ENCODE data around the gene HHAT.

Gene HHAT

DNA sequence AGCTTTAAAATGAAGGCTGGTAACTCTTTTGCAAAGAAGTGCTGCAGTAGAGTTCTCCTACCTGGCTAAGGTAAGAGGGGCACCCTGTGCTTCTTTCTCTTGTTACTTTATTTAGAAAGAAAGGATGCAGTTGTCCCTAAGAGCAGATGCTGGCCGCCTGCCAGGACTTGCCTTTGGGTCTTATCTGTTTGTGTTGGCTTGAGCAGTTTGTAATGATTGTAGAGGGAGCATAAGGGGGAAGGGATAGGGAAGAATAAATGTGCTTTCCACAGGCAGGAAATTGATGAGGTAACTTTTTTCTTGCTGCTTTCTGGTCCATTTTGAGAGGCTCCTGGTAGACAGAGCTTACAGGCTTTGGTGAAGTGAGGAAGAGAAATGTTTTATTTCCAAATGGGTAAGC lies 229.6 kb downstream of the HHAT start:
- DNase-seq, result peak; percentile 31

DNA sequence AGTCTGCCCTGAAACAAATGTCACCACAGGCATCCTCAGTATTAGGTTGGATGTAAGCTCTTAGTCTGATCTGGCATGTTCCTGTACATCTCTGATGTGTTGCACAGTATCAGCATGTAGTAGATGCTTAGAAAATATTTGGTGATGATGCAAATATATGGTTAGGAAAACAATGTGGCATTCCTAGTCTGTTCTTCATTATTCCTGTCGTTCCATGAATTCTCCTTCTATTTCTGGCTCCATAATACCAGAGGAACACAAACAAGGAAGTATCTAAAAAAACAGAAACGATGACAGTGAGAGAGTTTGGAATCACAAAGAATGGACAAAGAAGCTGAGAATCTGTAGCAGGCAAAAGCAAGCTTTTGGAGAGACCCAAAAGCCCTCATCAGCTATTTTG lies 236.6 kb downstream of the HHAT start:
- DNase-seq, result no peak

DNA sequence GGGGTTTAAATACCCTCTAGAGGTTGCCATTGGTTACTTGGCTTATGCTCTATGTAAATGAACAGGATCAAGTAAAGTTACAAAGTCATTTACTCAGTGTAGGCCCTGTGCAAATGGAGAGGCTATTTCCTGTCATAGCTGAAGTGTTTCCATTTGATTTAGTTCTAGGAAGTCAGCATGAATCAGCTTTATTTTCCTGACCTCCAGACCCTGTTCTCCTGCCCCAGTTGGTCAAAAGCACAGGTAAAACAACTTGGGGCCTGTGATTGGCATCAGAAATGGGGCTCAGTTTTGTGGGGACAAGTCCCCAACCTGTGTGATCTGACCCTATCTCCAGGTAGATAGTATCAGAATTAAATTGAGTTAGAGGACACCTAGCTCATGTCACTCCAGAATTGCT lies 239.9 kb downstream of the HHAT start:
- no peak for DNase-seq

DNA sequence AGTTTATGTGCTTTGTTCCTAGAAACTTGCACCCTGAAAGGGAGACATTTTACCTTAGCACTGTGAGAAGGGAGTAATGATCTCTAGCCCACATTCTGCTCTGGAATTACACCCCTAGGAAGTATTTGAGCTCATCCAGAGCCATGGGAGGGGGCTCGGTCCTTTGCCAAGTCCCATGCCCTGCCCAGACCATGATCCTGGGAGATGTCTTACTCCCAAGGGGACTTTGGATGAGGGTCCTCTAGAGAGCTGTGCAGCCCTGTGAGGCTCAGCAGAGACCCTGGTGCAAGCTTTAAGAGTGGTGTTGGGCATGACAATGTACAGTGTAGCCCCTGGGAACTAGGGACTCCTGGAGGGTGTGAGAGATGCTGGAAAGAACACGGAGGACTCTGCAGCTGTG lies 241.4 kb downstream of the HHAT start:
- no peak for DNase-seq

DNA sequence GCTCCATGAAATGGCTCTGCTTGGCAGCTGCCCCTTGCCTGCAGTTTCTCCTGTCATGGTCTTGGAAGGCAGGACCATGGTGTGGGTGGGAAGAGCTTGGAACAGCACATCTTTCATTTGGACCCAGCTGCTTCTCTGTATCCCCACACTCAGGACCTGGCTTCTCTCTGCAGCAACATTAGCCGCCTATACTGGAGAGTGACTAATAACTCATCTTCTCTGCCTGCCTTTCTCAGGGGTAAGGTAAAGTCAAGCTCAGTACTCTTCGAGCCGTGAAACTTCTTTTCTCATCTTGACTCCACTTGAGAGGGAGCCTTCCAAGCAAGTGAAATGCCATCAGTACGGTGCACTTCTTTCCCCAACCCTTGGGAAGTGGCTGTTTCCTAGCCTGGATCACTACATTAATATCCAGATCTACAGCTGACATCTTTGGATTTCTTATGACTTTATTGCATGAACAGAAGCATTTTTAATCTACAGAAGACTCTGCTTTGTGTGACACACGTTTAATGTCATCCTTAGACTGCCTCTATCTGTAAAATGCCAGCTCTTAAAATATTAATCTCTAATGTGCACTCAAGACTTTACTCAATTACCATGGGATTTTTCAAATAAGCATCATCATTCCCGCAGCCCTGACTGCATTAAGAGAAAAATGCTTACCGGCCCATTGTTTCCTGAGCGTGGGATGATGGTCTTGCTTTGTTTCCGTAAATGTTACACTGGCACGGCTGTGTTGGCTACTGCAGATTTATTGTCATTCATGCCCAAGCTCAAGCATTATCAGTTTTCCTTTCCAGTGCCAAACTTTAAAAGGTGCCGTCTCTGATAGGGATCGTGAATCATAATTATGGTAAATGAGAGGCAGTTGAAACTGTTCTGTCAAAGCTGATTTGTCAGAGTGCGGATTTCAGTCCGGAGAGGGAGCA lies 242.9 kb downstream of the HHAT start:
- DNase-seq, result peak; percentile 79

DNA sequence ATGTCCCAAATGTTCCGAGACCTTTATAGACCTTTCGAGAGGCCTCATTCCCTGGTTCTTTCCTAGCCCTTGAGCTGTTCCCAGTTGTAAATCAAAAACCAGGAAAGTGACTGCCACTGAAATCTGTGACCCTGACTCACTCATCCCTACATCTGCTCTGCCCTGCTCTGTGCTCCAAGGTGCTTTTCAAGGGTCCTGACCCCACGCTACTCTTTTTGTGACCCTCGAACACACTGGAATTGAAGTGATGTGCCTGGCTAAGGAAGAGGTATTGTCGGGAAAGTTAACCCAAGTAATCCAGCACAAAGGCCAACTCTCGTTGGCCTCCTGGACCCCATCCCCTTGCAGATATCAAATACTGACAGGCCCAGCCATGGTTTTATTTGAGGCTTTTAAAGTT lies 244.4 kb downstream of the HHAT start:
- DNase-seq, result no peak

DNA sequence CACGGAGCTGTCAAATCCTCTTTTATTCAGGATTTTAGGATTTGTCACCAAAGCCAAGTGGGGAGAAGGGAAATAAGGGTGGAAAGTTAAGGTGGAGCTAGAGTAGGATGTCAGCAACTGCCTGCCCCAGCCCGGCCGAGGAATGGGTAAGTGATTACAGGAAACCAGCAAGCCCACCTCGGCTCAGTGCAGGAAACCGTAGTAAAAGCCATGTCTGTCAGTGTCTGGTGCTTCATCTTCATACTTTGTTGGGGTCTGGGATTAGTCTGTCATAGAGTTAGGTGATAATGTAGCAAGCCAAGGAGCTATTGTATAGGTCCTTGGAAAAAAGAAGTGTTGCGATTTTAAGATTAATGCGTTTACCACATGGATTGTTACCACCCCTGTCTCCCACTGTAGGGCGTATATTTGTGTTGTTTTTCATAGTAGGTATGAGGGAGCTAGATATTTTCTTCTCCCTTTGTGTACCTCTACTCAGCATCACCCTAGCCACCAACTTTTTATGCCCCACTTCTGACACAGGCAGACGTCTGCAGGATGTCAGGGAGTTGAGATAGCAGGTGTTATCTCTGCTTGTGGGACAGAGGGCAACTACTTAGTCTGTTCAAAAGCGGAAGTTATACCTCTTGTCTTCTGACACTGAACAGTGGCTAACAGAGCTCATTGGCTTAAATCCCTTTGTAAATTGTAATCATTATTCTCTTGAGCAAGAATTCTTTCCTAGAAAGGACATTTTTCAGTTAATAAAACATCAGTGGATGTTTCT lies 253.7 kb downstream of the HHAT start:
- DNase-seq, result no peak

DNA sequence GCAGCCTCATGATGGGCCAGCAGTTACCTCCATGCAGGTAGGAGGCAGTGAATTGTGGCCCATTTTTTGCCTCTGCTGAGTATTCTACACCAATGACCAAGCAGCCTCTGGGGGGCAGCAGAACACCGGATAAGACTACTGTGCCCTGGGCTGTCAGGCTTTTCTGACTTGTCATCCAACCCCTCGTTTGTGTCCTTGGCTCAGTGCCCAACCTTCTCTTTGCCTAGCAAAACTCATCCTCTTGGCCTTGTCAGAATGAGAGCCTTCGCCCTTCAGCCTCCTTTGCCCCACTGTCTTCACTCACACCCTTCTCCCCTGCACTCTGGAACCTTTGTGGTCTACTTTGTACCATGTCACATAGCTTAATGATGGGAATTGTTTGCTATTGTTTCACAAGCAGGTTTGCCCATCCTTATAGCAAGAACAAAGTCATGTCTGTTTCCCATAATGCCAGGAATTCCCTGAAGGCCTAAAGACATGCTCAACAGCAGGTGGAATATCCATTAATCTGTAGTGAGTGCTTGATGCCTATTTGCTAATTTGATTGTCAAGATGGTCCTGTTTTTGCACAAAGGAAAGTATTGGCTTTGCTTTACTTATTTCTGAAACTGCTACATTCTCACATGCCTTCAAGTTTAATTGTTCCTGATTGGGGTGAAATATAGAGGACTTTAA lies 255.9 kb downstream of the HHAT start:
- DNase-seq, result peak; percentile 93

DNA sequence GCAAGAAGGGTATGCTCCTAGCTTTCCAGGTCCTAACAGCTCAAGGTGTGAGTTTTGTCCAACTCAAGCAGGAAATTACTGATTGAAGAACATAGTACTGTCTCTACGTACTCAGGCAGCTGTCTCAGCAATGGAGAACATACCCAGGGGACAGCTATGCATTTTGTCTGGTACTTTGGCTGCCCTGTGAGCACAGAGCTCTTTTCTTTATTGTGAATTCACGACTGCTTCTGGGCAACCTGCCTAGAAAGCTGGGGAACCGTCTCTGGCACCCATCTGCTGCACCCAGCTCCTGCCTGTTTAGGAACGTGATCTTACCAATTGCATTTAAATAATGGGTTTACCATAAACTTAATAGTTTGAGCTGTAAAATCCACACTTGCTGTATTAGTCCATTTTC lies 258.1 kb downstream of the HHAT start:
- DNase-seq, result peak; percentile 35

DNA sequence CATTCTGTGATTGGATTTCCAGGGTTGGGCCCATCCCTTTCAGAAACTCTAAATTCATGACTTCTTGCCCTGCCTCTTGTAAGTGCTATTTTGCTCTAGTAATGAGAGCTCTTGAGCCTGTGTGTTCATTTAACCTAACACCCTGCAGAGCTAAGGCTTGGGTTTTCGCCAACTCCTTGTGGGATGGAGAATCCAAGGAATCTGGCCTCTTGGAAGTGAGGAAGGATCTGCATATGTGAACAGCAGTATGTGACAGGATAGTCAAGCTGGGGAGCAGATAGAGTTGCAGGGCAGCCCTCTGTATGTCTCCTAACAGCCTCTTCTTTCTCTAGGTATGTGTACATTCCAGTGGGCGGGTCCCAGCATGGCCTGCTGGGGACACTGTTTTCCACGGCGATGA lies 258.9 kb downstream of the HHAT start:
- DNase-seq, result no peak

DNA sequence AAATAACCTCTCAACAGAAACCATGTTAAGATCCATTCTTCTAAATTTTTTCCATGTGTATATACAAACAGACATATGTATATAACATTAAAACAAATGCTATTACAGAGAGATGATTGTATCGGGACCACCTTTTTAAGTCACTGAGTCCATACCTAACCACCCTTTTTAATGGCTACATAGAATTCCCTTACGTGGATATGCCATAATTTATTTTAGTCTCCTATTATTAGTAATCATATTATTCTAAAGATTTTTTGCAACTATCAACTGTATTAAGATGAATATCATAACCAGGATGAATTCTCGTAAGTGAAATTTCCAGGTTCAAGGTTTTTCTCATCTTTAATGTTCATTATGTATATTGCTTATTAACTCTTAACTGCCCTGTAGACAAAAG lies 259.7 kb downstream of the HHAT start:
- no peak for DNase-seq

DNA sequence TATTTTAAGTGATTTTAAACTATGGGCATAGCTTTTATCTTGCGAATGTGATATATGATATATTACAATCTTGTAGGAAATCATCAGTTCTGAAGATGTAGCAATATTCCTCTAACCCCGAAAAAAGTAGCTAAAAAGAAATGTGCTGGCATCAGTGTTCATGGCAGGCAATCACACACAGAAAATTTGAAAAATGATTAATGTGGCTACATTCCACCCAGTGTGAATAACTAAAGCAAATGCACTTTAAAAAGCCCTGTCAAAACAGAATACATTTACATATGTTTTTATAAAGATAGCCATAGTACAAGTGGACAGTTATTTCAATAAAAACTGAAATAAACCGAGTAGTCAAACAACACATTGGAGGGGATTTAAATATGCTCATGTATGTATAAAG lies 260.2 kb downstream of the HHAT start:
- no peak for DNase-seq

DNA sequence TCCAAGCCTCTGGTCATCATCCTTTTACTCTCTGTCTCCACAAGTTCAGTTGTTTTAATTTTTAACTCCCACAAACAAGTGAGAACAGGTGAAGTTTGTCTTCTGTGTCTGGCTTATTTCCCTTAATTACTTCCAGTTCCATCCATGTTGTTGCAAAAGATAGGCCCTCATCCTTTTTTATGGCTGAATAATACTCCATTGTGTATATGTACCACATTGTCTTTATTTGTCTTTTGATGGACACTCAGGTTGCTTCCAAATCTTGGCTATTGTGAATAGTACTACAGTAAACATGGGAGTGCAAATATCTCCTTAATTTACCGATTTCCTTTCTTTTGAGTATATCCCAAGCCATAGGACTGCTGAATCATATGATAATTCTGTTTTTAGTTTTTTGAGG lies 262.5 kb downstream of the HHAT start:
- DNase-seq, result no peak

DNA sequence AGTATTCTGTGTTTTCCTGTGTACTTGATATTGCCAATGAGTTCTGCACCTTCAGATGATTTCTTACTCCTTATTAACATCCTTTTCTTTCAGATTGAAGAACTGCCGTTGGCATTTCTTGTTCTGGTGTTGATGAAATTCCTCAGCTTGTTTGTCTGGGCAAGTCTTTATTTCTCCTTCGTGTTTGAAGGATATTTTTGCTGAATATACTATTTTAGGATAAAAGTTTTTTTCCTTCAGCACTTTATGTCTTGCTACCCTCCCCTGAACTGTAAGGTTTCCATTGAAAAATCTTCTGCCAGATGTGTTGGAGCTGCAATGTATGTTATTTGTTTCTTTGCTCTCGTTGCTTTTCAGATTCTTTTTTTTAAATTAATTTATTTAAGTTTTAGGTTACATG lies 265.9 kb downstream of the HHAT start:
- DNase-seq, result no peak

DNA sequence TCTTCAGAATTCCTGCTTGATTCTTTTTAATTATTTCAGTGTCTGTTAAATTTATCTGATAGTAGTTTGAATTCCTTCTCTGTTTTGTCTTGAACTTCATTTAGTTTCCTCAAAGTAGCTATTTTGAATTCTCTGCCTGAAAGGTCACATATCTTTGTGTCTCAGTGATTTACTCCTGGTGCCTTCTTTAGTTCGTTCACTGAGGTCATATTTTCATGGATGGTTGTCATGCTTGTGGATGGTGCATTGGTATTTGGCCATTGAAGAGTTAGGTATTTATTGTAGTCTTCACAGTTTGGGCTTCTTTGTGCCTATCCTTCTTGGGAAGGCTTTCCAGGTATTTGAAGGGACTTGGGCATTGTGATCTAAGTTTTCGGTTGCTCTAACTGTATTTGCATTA lies 267.9 kb downstream of the HHAT start:
- DNase-seq, result no peak

DNA sequence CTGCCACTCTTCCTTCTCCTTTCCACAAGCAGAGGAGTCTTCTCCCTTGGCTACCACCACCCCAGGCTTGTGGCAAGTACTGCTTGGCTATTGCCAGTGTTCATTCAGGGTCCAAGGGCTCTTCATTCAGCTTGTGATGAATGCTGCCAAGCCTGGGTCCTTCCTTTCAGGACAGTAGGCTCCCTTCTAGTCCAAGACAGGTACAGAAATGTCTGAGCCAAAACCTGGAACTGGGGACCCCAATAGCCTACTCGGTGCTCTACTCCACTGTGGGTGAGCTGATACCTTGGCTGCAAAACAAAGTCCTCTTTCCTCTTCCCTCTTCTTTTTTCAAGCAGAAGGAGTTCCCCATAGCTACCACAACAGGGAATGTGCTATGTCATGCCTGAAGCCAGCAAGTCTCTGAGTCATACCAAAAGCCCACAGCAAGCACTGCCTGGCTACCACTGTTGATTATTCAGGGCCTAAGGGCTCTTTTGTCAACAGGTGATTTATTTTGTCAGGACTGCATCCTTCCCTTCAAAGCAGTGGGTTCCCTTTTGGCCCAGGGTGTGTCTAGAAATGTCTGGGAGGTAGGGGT lies 268.9 kb downstream of the HHAT start:
- DNase-seq, result no peak

DNA sequence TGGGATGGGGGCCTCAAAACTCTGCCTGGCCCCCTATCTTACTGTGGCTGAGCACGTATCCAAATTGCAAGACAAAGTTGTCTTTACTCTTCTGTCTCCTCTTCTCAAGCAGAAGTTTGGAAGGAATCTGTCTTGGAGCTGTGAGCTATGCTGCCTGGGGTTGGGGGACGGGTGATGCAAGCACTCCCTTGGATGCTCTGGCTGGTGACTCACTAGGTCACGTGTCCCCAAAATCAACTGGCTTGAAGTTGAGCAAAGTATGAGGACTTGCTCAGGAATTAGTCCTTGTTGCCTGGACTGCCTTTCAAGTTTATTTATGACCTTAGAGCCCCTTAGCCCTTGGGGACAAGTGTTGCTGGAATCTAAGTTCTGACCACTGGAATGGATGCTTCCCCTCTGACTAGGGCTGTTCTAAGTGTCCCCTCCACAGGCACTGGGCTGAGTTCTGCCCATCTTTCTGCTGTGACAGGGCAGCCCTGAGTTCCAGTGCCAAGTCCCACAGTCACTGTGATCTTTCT lies 269.5 kb downstream of the HHAT start:
- DNase-seq, result no peak

DNA sequence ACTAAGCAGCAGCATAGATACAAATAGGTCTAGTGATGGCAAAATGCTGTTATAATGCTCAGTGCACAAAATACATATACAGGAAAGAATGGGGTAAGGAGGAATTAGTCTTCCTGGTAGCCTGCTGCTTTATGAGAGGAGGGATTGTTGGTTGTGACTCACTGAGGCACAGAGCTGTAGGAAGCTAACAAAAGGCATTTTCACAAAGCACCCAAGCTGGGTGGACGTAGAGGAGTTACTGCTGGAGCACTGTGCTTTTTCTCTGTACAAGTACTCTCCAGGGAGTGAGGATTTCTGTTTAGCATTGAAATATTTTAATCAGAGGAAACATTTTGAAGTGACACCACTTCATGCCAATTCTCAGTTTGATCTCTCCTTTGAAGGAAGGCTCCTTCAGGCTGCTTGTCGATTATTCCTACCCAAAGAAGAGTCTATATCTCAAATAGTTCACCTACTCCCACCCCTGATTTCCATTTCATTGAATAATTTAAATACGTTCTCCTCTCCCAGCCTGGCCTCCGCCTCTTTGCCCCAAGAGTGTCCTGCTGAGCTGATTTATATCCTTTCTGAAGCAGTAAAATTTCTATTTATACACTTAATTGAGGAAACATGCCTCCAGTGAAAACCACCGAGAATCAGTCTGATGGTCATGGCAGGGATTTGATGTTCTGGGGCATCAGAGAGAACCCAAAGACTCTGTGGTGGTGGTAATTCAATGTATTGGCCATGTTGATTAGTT lies 271.9 kb downstream of the HHAT start:
- DNase-seq, result no peak

DNA sequence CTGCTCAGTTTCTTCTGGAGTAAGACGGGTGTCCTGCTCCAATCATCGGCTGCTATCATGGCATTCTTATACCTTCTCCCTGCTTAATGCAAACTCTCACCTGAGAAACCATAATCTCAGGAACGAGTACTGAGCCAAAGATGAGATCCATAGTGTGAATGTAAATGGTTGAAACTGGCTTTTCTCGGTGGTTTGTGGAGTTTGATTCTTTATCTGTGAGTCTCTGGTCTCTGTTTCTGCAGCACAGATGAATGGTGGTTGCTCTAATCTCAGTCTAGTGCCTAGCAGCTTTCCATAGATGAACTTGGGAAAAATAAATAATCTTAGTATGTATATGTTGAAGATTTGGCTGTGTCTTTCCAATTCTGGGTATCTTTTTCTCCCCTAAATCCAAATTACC lies 274.4 kb downstream of the HHAT start:
- DNase-seq, result no peak

DNA sequence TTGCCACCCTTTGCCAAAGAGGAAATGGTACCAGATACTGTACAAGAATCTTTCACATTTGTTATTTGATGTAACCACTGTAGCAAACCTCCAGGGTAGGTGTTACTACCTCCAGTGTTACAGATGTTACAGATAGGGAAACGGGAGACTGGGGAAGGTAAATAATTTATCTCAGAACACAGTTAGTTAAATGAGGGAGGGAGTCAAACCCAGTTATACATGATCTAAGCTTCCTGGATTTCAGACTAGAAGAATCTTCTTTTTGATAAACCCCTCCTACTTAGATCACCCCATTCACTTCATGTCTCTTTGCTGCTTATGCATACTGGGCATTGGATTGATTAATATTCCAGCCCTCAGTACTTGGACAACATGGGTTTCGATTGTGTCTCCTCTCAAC lies 276.4 kb downstream of the HHAT start:
- DNase-seq, result no peak

DNA sequence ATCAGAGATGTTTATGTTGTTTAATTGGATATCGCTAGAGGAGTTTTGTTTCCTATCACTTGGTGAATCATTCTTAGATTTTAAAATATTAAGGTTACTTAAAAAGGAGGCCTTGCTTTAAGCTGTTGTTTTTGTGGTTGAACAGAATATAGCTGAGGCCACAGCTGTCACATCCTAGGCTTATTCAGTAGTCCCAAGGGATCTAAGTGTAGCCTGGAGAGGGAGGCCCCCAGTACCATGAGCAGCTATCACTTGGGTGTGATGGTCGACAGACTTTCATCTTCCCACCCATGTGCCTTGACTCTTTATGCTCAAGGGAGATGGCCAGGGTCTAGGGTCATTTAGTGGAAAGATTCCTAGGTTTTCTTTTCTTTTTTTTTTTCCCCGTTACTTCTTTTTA lies 278.7 kb downstream of the HHAT start:
- DNase-seq, result no peak

DNA sequence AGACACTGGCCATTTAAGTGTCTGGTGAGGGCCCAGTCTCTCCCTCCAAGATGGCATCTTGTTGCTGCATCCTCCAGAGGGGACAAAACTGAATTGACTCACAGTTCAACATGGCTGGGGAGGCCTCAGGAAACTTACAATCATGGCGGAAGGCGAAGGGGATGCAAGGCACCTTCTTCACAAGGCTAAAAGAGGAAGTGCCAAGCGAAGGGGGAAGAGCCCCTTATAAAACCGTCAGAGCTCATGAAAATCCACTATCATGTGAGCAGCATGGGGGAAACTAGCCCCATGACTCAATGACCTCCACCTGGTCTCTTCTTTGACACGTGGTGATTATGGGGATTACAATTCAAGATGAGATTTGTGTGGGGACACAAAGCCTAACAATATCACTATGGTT lies 280.1 kb downstream of the HHAT start:
- no peak for DNase-seq

Measured in eye (tissue), 1 donor.